ENCODE measurements around the gene PLEKHA7. TPM values are rescaled to one million over a fixed set of nuclear protein-coding genes. Genes with fewer than 3 reads are reported as not detected.

PLEKHA7 gene
- total RNA-seq, 1 experiment from 2014 or later = 13.0 TPM

DNA sequence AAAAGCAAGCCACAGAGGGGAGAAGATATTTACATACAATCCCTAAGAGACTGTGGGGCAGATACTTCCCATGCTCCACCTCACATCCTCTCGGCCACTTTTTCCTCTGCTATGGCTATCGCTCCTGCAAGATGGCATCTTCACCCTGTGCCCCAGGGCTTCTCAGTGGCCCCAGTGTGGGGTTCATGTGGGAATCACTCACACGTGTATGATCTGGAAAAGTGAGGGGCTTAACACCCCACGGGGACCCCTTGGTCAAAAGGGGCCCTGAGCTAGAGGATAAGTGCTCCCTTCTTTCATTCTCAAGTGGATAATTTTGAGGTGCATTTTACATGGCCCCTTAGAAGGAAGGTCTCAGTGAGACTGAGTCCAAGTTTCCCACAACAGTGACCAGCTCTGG is 247.1 kb downstream of the PLEKHA7 start:
- no peak for TF ChIP-seq ZNF219 (CRISPR knock-in tag; IDR thresholded peaks at IDR 0.05; ENCODE audit: borderline replicate concordance)
- no peak for TF ChIP-seq ZNF121 (CRISPR knock-in tag; IDR thresholded peaks at IDR 0.05)
- no peak for TF ChIP-seq ELF4 (CRISPR knock-in tag; IDR thresholded peaks at IDR 0.05; ENCODE audit: low read depth)
- TF ChIP-seq PRRX2 (CRISPR knock-in tag; IDR thresholded peaks at IDR 0.05) = no peak
- TF ChIP-seq, protein P1, sequence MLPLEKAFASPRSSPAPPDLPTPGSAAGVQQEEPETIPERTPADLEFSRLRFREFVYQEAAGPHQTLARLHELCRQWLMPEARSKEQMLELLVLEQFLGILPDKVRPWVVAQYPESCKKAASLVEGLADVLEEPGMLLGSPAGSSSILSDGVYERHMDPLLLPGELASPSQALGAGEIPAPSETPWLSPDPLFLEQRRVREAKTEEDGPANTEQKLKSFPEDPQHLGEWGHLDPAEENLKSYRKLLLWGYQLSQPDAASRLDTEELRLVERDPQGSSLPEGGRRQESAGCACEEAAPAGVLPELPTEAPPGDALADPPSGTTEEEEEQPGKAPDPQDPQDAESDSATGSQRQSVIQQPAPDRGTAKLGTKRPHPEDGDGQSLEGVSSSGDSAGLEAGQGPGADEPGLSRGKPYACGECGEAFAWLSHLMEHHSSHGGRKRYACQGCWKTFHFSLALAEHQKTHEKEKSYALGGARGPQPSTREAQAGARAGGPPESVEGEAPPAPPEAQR (CRISPR knock-in tag; IDR thresholded peaks at IDR 0.05) = no peak
- no peak for TF ChIP-seq TP53 (CRISPR knock-in tag; IDR thresholded peaks at IDR 0.05)
- TF ChIP-seq, protein P2, sequence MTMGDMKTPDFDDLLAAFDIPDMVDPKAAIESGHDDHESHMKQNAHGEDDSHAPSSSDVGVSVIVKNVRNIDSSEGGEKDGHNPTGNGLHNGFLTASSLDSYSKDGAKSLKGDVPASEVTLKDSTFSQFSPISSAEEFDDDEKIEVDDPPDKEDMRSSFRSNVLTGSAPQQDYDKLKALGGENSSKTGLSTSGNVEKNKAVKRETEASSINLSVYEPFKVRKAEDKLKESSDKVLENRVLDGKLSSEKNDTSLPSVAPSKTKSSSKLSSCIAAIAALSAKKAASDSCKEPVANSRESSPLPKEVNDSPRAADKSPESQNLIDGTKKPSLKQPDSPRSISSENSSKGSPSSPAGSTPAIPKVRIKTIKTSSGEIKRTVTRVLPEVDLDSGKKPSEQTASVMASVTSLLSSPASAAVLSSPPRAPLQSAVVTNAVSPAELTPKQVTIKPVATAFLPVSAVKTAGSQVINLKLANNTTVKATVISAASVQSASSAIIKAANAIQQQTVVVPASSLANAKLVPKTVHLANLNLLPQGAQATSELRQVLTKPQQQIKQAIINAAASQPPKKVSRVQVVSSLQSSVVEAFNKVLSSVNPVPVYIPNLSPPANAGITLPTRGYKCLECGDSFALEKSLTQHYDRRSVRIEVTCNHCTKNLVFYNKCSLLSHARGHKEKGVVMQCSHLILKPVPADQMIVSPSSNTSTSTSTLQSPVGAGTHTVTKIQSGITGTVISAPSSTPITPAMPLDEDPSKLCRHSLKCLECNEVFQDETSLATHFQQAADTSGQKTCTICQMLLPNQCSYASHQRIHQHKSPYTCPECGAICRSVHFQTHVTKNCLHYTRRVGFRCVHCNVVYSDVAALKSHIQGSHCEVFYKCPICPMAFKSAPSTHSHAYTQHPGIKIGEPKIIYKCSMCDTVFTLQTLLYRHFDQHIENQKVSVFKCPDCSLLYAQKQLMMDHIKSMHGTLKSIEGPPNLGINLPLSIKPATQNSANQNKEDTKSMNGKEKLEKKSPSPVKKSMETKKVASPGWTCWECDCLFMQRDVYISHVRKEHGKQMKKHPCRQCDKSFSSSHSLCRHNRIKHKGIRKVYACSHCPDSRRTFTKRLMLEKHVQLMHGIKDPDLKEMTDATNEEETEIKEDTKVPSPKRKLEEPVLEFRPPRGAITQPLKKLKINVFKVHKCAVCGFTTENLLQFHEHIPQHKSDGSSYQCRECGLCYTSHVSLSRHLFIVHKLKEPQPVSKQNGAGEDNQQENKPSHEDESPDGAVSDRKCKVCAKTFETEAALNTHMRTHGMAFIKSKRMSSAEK (CRISPR knock-in tag; IDR thresholded peaks at IDR 0.05; ENCODE audit: borderline replicate concordance) = no peak
- CTCF ChIA-PET = interaction anchor here (0.6 to 1.2 kb wide), 3 partner anchors 19 to 1158 kb away, joined by 3 to 5 read pairs (median 4); no protein-coding TSS in a partner anchor
- Mint-ChIP-seq H3K36me3 (no peaks in the 10 kb centered on the region), H3K4me1 (no peaks in the 10 kb centered on the region), H3K9me3 (no peaks in the 10 kb centered on the region), H3K4me3 (no peak overlapping the region), H3K27me3 (ENCODE audit: low read depth) (no peaks in the 10 kb centered on the region), H3K27ac (no peak overlapping the region)
- no peak for DNase-seq (ENCODE audit: low spot score)
- POLR2A ChIA-PET = no interaction called here
- no peak for ATAC-seq

- POLR2A ChIA-PET = no interaction called here
These were observed 249.3 kb downstream of the PLEKHA7 start for GRCh38 chr11:16764888-16765287.

GRCh38 chr11:16763746-16764145 is 250.5 kb downstream of the PLEKHA7 start:
- ChIA-PET CTCF (no interaction called here), POLR2A (no interaction called here)
- no peak overlapping the region for H3K4me3 Mint-ChIP-seq
- no peak for DNase-seq (ENCODE audit: low spot score)
- H3K4me1 Mint-ChIP-seq = no peaks in the 10 kb centered on the region
- H3K27me3 Mint-ChIP-seq (ENCODE audit: low read depth) = no peaks in the 10 kb centered on the region
- ATAC-seq = no peak
- no peaks in the 10 kb centered on the region for H3K36me3 Mint-ChIP-seq
- H3K27ac Mint-ChIP-seq = no peak overlapping the region
- no peaks in the 10 kb centered on the region for H3K9me3 Mint-ChIP-seq
- TF ChIP-seq E2F1 (CRISPR knock-in tag; IDR thresholded peaks at IDR 0.05) = no peak
- TF ChIP-seq, protein P3, sequence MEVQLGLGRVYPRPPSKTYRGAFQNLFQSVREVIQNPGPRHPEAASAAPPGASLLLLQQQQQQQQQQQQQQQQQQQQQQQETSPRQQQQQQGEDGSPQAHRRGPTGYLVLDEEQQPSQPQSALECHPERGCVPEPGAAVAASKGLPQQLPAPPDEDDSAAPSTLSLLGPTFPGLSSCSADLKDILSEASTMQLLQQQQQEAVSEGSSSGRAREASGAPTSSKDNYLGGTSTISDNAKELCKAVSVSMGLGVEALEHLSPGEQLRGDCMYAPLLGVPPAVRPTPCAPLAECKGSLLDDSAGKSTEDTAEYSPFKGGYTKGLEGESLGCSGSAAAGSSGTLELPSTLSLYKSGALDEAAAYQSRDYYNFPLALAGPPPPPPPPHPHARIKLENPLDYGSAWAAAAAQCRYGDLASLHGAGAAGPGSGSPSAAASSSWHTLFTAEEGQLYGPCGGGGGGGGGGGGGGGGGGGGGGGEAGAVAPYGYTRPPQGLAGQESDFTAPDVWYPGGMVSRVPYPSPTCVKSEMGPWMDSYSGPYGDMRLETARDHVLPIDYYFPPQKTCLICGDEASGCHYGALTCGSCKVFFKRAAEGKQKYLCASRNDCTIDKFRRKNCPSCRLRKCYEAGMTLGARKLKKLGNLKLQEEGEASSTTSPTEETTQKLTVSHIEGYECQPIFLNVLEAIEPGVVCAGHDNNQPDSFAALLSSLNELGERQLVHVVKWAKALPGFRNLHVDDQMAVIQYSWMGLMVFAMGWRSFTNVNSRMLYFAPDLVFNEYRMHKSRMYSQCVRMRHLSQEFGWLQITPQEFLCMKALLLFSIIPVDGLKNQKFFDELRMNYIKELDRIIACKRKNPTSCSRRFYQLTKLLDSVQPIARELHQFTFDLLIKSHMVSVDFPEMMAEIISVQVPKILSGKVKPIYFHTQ (CRISPR knock-in tag; IDR thresholded peaks at IDR 0.05) = no peak
- TF ChIP-seq ATF6 (CRISPR knock-in tag; IDR thresholded peaks at IDR 0.05) = no peak

More at GRCh38 chr11:16764888-16765287, 249.3 kb downstream of the PLEKHA7 start:
- Mint-ChIP-seq H3K4me3 (no peak overlapping the region), H3K27ac (no peak overlapping the region), H3K36me3 (no peaks in the 10 kb centered on the region), H3K27me3 (ENCODE audit: low read depth) (no peaks in the 10 kb centered on the region), H3K9me3 (no peaks in the 10 kb centered on the region), H3K4me1 (no peaks in the 10 kb centered on the region)
- TF ChIP-seq TCF7 (CRISPR knock-in tag; IDR thresholded peaks at IDR 0.05; ENCODE audit: low read depth) = no peak
- no peak for TF ChIP-seq NFE2L1 (CRISPR knock-in tag; IDR thresholded peaks at IDR 0.05)
- TF ChIP-seq GRHL2 (CRISPR knock-in tag; IDR thresholded peaks at IDR 0.05; ENCODE audit: insufficient replicate concordance, severe bottlenecking) = no peak
- TF ChIP-seq, protein P3 (CRISPR knock-in tag; IDR thresholded peaks at IDR 0.05) = no peak
- TF ChIP-seq NR3C1 (CRISPR knock-in tag; conservative IDR thresholded peaks at IDR 0.05; ENCODE audit: low read depth) = no peak
- TF ChIP-seq OVOL2 (CRISPR knock-in tag; IDR thresholded peaks at IDR 0.05; ENCODE audit: borderline replicate concordance) = no peak
- TF ChIP-seq ESRRA (CRISPR knock-in tag; IDR thresholded peaks at IDR 0.05; ENCODE audit: borderline replicate concordance) = no peak
- TF ChIP-seq KAT7 (CRISPR knock-in tag; IDR thresholded peaks at IDR 0.05; ENCODE audit: borderline replicate concordance) = no peak
- TF ChIP-seq, protein P4, sequence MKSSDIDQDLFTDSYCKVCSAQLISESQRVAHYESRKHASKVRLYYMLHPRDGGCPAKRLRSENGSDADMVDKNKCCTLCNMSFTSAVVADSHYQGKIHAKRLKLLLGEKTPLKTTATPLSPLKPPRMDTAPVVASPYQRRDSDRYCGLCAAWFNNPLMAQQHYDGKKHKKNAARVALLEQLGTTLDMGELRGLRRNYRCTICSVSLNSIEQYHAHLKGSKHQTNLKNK (CRISPR knock-in tag; IDR thresholded peaks at IDR 0.05) = no peak
- no peak for TF ChIP-seq RORB (CRISPR knock-in tag; IDR thresholded peaks at IDR 0.05)
- no peak for TF ChIP-seq FOXJ3 (CRISPR knock-in tag; IDR thresholded peaks at IDR 0.05; ENCODE audit: borderline replicate concordance)
- CTCF ChIA-PET = interaction anchor here (1.2 kb wide), 1 partner anchor 21 kb away, joined by 5 read pairs; no protein-coding TSS in a partner anchor
- DNase-seq (ENCODE audit: low spot score) (no peak), ATAC-seq (no peak)

All from WTC11 (cell line).